ENCODE data around the gene SPATA17. TPM values are rescaled to one million over a fixed set of nuclear protein-coding genes. Genes with fewer than 3 reads are reported as not detected.

The SPATA17 gene
- total and polyA plus RNA-seq, 2 of the 8 experiments (the other 6 are each of a cell fraction or from before 2014, with no cell fraction given): 0.17 to 0.48 TPM

DNA sequence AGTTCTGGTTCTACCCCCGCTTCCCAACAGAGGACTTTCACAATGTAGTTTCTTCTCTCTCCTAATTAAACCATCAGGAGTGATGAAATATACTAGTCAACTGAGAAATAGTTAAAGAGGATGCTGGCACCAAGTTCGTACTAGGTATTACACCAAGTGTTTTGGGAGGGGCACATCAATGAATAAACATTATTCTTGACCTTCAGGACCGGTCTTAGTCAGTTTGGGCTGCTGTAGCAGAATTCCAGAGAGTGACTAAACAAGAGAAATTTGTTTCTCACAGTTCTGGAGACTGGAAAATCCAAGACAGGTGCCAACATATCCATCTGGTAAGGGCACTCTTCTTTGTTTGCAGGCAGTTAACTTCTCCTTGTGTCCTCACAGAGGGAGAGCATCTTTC, 103.8 kb downstream of the SPATA17 start:
- TF ChIP-seq MAX (IDR thresholded peaks at IDR 0.05): no peak

More for the DNA sequence above, 103.8 kb downstream of the SPATA17 start:
- H3K27me3 ChIP-seq (replicated peaks in 1 of 4; ENCODE audit: control insufficient read depth in 3 of 4, extremely low read depth in 1 of 4, insufficient read depth in 3 of 4, low read length in 3 of 4): no peaks in the 10 kb centered on the region
- no peak overlapping the region for H3K9ac ChIP-seq (replicated peaks in 1 of 4; ENCODE audit: extremely low read depth in 1 of 4, low read depth in 3 of 4, low read length in 3 of 4)
- FAIRE-seq: no peak
- H3K4ac ChIP-seq (replicated peaks; ENCODE audit: insufficient read length, low read depth, low read length): no peak overlapping the region
- no peaks in the 10 kb centered on the region for H3K9me3 ChIP-seq (ENCODE audit: insufficient read depth in 2 of 2, low read depth in 1 of 2, low read length in 1 of 2)
- H4K20me1 ChIP-seq (replicated peaks in 1 of 2; ENCODE audit: control insufficient read depth in 1 of 2, insufficient read depth in 2 of 2, low read length in 2 of 2): no peaks in the 10 kb centered on the region
- 83% methylated on average over 3 of the region's 3 CpGs; no CpG with 5 or more reads in 1 of the 2 experiments for WGBS, 2 experiments (ENCODE audit: extremely low coverage in 1 of 2, insufficient coverage in 1 of 2, insufficient read length in 1 of 2, insufficient replicate concordance in 2 of 2, low coverage in 1 of 2, low lambda C conversion rate in 2 of 2, missing lambda C conversion rate in 1 of 2)
- no peak overlapping the region for H3K4me2 ChIP-seq (ENCODE audit: insufficient read depth in 1 of 2, low read depth in 2 of 2, low read length in 2 of 2)
- H3K79me2 ChIP-seq (ENCODE audit: control insufficient read depth in 1 of 2, insufficient read depth in 2 of 2, low read length in 2 of 2): no peaks in the 10 kb centered on the region
- H2BK12ac ChIP-seq (ENCODE audit: low read depth, low read length): no peak overlapping the region
- no peaks in the 10 kb centered on the region for H3K23me2 ChIP-seq (ENCODE audit: low read depth, low read length)
- H4K8ac ChIP-seq (ENCODE audit: extremely low read depth, insufficient read depth, low read length): no peak overlapping the region
- no peak overlapping the region for H3K18ac ChIP-seq (ENCODE audit: extremely low read depth, low read length)
- POLR2A ChIA-PET (ENCODE audit: partially characterized antibody): no interaction called here
- H3K14ac ChIP-seq (ENCODE audit: insufficient read length): no peak overlapping the region
- no peak overlapping the region for H2BK15ac ChIP-seq (ENCODE audit: low read length)
- no peaks in the 10 kb centered on the region for H3K36me3 ChIP-seq (ENCODE audit: control insufficient read depth in 2 of 4, insufficient read depth in 4 of 4, low read length in 3 of 4)
- H3K4me3 ChIP-seq (ENCODE audit: extremely low read depth in 1 of 4, insufficient read depth in 2 of 4, low read depth in 3 of 4, low read length in 4 of 4): no peak overlapping the region
- H4K91ac ChIP-seq (replicated peaks; ENCODE audit: insufficient read length, low read length): no peak overlapping the region
- no peaks in the 10 kb centered on the region for H3K79me1 ChIP-seq (ENCODE audit: low read depth, low read length)
- no peaks in the 10 kb centered on the region for H3K4me1 ChIP-seq (replicated peaks in 1 of 4; ENCODE audit: control insufficient read depth in 3 of 4, insufficient read depth in 4 of 4, low read length in 3 of 4)
- H3K23ac ChIP-seq (ENCODE audit: insufficient read length): no peak overlapping the region
- H2BK5ac ChIP-seq (ENCODE audit: low read depth, low read length): no peak overlapping the region
- H4K5ac ChIP-seq (ENCODE audit: insufficient read length, low read depth, low read length): no peak overlapping the region
- H2BK120ac ChIP-seq (replicated peaks; ENCODE audit: low read depth, low read length): no peak overlapping the region
- H2AK5ac ChIP-seq (ENCODE audit: low read depth, low read length): no peak overlapping the region
- no peak overlapping the region for H2BK20ac ChIP-seq (ENCODE audit: low read length)
- H3K56ac ChIP-seq (replicated peaks; ENCODE audit: insufficient read length, low read depth, low read length): no peak overlapping the region
- no peak for DNase-seq (ENCODE audit: low read depth in 1 of 2, low spot score in 2 of 2)
- H3K27ac ChIP-seq (ENCODE audit: low read depth, low read length): no peak overlapping the region
- CTCF ChIA-PET (ENCODE audit: partially characterized antibody): no interaction called here
- H2AFZ ChIP-seq (ENCODE audit: low read length): no peak overlapping the region

Data from H1 (cell line).